Hepatocyte (in vitro differentiated cells): ENCODE measurements around the gene MYH7B. TPM values are rescaled to one million over a fixed set of nuclear protein-coding genes. Genes with fewer than 3 reads are reported as not detected.

Experiments
- DNase-seq: peaks from one replicate; pipeline ENCODE4 v3.0.0-alpha.2; 2016; ENCODE audit warnings: low spot score
- H2AFZ ChIP-seq: fragments of 200-600 bp; sonication (generic); 2 replicates; pipeline ENCODE4 v1.6.0; 2016; ENCODE audit warnings: antibody characterized with exemption, mild to moderate bottlenecking
- H3K27ac ChIP-seq: fragments of 200-600 bp; sonication (generic); 2 replicates; pipeline ENCODE4 v1.5.1; 2016; ENCODE audit warnings: mild to moderate bottlenecking
- H3K27me3 ChIP-seq: fragments of 200-600 bp; sonication (generic); 2 replicates; pipeline ENCODE4 v1.6.1; 2016
- H3K36me3 ChIP-seq: fragments of 200-600 bp; sonication (generic); replicated peaks from 2 replicates; pipeline ENCODE4 v1.5.1; 2016; ENCODE audit warnings: low read depth; ENCODE audit not compliant: insufficient read depth
- H3K4me1 ChIP-seq: fragments of 200-600 bp; sonication (generic); 2 replicates; pipeline ENCODE4 v1.5.1; 2016; ENCODE audit warnings: mild to moderate bottlenecking, moderate library complexity; ENCODE audit not compliant: insufficient read depth
- H3K4me2 ChIP-seq: fragments of 200-600 bp; sonication (generic); 2 replicates; pipeline ENCODE4 v1.6.0; 2016
- H3K4me3 ChIP-seq: fragments of 200-600 bp; sonication (generic); 2 replicates; pipeline ENCODE4 v1.5.1; 2016; ENCODE audit warnings: mild to moderate bottlenecking
- H3K79me2 ChIP-seq: fragments of 200-600 bp; sonication (generic); 2 replicates; pipeline ENCODE4 v1.6.0; 2017; ENCODE audit warnings: mild to moderate bottlenecking
- H3K9me2 ChIP-seq: fragments of 200-600 bp; sonication (generic); replicated peaks from 2 replicates; pipeline ENCODE4 v1.6.0; 2017; ENCODE audit warnings: mild to moderate bottlenecking; ENCODE audit not compliant: insufficient read depth
- H3K9me3 ChIP-seq: fragments of 200-600 bp; sonication (generic); 2 replicates; pipeline ENCODE4 v1.5.1; 2016; ENCODE audit warnings: low read depth, mild to moderate bottlenecking
- H4K20me1 ChIP-seq: fragments of 200-600 bp; sonication (generic); 2 replicates; pipeline ENCODE4 v1.6.0; 2016; ENCODE audit warnings: mild to moderate bottlenecking; ENCODE audit not compliant: insufficient read depth, poor library complexity, severe bottlenecking
- EZH2 ChIP-seq: fragments of 200-600 bp; sonication (generic); IDR thresholded peaks from 2 replicates; pipeline ENCODE4 v1.6.1; 2016; ENCODE audit warnings: antibody characterized with exemption, mild to moderate bottlenecking, borderline replicate concordance
- EZH2phosphoT487 ChIP-seq: fragments of 200-600 bp; sonication (generic); IDR thresholded peaks from one replicate; pipeline ENCODE4 v1.6.1; 2018; ENCODE audit warnings: antibody characterized with exemption, mild to moderate bottlenecking, low read depth, moderate library complexity; ENCODE audit not compliant: unreplicated experiment, severe bottlenecking
- WGBS: methylation state at CpG from one replicate; pipeline ENCODE4 v1.1.6; 2016; ENCODE audit warnings: low lambda C conversion rate; ENCODE audit errors: missing lambda C conversion rate; 5-methylcytosine and 5-hydroxymethylcytosine counted together
- polyA plus RNA-seq: library from polyadenylated mRNA; unstranded; fragments of >200 nt; fragmentation: Nextera tagmentation; extraction: Ambion mirVana; gene quantifications from 2 replicates; pipeline ENCODE4 v1.2.1, GENCODE V29; 2016
- total RNA-seq: library from RNA; depleted of rRNA; stranded (reverse); fragments of >200 nt; gene quantifications from 2 replicates; pipeline ENCODE4 v1.2.3, GENCODE V29; 2014
- TF ChIP-seq, protein P1 (sequence below): fragments of 200-600 bp; sonication (generic); IDR thresholded peaks from 2 replicates; pipeline ENCODE4 v1.5.1; 2016; ENCODE audit warnings: antibody characterized with exemption, mild to moderate bottlenecking; ENCODE audit not compliant: poor library complexity

The MYH7B gene
- total and polyA plus RNA-seq, 2 experiments from 2014 or later: 0.07 to 0.42 TPM

DNA sequence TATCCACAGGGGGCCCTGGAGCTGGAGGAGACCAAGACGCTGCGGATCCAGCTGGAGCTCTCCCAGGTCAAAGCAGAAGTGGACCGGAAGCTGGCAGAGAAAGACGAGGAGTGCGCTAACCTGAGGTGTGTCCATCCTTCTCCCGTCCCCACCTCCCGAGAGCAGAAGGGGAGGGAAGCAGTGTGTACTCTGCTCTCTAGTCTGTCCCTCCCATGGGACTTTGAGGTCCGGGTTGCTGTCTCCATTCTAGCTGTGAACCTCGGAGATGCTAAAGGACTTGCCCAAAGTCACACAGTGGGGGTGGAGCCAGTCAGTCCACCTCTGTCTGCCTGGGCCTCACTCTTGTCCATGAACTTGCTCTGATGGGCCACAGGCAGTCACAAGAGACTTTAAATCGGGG, 44.1 kb downstream of the MYH7B start:
- Histone ChIP-seq H3K4me2 (no peak overlapping the region), H3K9me2 (no peaks in the 10 kb centered on the region), H3K4me3 (no peak overlapping the region), H3K79me2 (no peaks in the 10 kb centered on the region), H3K27ac (no peak overlapping the region), H3K36me3 (no peaks in the 10 kb centered on the region), H4K20me1 (no peaks in the 10 kb centered on the region), H2AFZ (no peak overlapping the region), H3K27me3 (no peaks in the 10 kb centered on the region), H3K9me3 (no peaks in the 10 kb centered on the region), H3K4me1 (no peaks in the 10 kb centered on the region)
- no peak for DNase-seq
- WGBS: 90% methylated on average over 10 of the region's 10 CpGs
- no peak for TF ChIP-seq EZH2
- TF ChIP-seq EZH2phosphoT487: no peak
- TF ChIP-seq, protein P1, sequence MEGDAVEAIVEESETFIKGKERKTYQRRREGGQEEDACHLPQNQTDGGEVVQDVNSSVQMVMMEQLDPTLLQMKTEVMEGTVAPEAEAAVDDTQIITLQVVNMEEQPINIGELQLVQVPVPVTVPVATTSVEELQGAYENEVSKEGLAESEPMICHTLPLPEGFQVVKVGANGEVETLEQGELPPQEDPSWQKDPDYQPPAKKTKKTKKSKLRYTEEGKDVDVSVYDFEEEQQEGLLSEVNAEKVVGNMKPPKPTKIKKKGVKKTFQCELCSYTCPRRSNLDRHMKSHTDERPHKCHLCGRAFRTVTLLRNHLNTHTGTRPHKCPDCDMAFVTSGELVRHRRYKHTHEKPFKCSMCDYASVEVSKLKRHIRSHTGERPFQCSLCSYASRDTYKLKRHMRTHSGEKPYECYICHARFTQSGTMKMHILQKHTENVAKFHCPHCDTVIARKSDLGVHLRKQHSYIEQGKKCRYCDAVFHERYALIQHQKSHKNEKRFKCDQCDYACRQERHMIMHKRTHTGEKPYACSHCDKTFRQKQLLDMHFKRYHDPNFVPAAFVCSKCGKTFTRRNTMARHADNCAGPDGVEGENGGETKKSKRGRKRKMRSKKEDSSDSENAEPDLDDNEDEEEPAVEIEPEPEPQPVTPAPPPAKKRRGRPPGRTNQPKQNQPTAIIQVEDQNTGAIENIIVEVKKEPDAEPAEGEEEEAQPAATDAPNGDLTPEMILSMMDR: no peak

DNA sequence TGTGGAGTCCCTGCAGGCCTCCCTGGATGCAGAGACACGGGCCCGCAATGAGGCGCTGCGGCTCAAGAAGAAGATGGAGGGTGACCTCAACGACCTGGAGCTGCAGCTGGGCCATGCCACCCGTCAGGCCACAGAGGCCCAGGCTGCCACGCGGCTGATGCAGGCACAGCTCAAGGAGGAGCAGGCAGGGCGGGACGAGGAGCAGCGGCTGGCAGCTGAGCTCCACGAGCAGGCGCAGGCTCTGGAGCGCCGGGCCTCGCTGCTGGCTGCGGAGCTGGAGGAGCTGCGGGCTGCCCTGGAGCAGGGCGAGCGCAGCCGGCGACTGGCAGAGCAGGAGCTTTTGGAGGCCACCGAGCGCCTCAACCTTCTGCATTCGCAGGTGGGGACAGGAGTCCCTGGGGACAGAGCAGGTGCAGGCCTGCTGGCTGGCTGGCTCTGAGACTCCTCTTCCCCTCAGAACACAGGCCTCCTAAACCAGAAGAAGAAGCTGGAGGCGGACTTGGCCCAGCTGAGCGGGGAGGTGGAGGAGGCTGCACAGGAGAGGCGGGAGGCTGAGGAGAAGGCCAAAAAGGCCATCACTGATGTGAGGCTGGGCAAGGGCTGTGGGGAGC, 44.7 kb downstream of the MYH7B start:
- 97% methylated on average over 28 of the region's 28 CpGs for WGBS
- Histone ChIP-seq H3K4me3 (no peak overlapping the region), H3K79me2 (no peaks in the 10 kb centered on the region), H3K4me2 (no peak overlapping the region), H4K20me1 (no peaks in the 10 kb centered on the region), H3K36me3 (no peaks in the 10 kb centered on the region), H2AFZ (no peak overlapping the region), H3K9me2 (no peaks in the 10 kb centered on the region), H3K4me1 (no peaks in the 10 kb centered on the region), H3K9me3 (no peaks in the 10 kb centered on the region), H3K27ac (no peak overlapping the region), H3K27me3 (no peaks in the 10 kb centered on the region)
- no peak for TF ChIP-seq EZH2
- TF ChIP-seq EZH2phosphoT487: no peak
- TF ChIP-seq, protein P1: no peak
- DNase-seq: no peak

DNA sequence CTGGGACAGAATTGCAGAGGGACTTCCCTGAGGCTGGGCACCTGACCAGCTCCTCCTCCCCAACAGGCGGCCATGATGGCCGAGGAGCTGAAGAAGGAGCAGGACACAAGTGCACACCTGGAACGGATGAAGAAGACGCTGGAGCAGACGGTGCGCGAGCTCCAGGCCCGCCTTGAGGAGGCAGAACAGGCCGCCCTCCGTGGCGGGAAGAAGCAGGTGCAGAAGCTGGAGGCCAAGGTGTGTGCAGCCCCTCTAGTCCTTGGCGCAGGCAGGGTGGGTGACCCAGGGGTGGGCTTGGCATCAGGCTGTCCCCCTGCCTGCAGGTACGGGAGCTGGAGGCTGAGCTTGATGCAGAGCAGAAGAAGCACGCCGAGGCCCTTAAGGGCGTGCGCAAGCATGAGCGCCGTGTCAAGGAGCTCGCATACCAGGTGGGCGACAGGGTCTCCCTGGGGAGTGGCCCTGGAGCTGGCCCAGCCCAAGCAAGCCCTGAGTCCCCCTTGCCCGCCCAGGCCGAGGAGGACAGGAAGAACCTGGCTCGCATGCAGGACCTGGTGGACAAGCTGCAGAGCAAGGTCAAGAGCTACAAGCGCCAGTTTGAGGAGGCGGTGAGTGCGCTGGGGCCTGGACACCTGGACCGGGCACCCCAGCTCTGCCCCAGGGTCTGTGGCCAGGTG, 45.4 kb downstream of the MYH7B start:
- Histone ChIP-seq H3K36me3 (no peaks in the 10 kb centered on the region), H2AFZ (no peak overlapping the region), H3K4me2 (no peak overlapping the region), H3K9me2 (no peaks in the 10 kb centered on the region), H4K20me1 (no peaks in the 10 kb centered on the region), H3K9me3 (no peaks in the 10 kb centered on the region), H3K79me2 (no peaks in the 10 kb centered on the region), H3K27me3 (no peaks in the 10 kb centered on the region), H3K27ac (no peak overlapping the region), H3K4me1 (no peaks in the 10 kb centered on the region), H3K4me3 (no peak overlapping the region)
- WGBS: 98% methylated on average over 25 of the region's 28 CpGs
- no peak for TF ChIP-seq EZH2
- TF ChIP-seq, protein P1: no peak
- no peak for TF ChIP-seq EZH2phosphoT487
- no peak for DNase-seq
